ENCODE data around the gene SFT2D3. TPM values are rescaled to one million over a fixed set of nuclear protein-coding genes. Genes with fewer than 3 reads are reported as not detected.

The SFT2D3 gene
- total RNA-seq, 1 experiment from 2014 or later: 12.7 TPM

Other genes with a start within 250 kb of the SFT2D3 start
- gene IWS1, start 175.0 kb upstream of the SFT2D3 start, total RNA-seq (2014; rRNA removed; shearing (Covaris generic)): 61.1 and 66.8 TPM in 2 replicates
- 2.7 and 3.7 TPM in 2 replicates for gene MYO7B, start 165.8 kb upstream of the SFT2D3 start, total RNA-seq (2014; rRNA removed; shearing (Covaris generic))
- gene GPR17, start 55.3 kb upstream of the SFT2D3 start, total RNA-seq (2014; rRNA removed; shearing (Covaris generic)): 0.18 TPM in 1 of 2 replicates, not detected in the other
- gene LIMS2, start 26.0 kb upstream of the SFT2D3 start, total RNA-seq (2014; rRNA removed; shearing (Covaris generic)): 4.0 and 5.5 TPM in 2 replicates
- gene WDR33, start 109.7 kb downstream of the SFT2D3 start, total RNA-seq (2014; rRNA removed; shearing (Covaris generic)): 52.8 and 56.1 TPM in 2 replicates
- gene POLR2D, start 156.7 kb downstream of the SFT2D3 start, total RNA-seq (2014; rRNA removed; shearing (Covaris generic)): 74.4 and 74.8 TPM in 2 replicates
- gene AMMECR1L, start 184.5 kb downstream of the SFT2D3 start, total RNA-seq (2014; rRNA removed; shearing (Covaris generic)): 17.3 and 17.6 TPM in 2 replicates

All from SJCRH30 (cell line).